Spinal cord (tissue), 10 donors: ENCODE data around the gene EPHA6. TPM values are rescaled to one million over a fixed set of nuclear protein-coding genes. Genes with fewer than 3 reads are reported as not detected.

Source experiments
- DNase-seq, 6 donors: peaks; one replicate each; pipeline versions ENCODE4 v3.0.0 to v3.0.0-alpha.2; 2013 to 2015; ENCODE audit warnings: low spot score in 6 of 6, low read depth in 4 of 6
- H3K27ac ChIP-seq: one replicate; pipeline ENCODE4 v1.5.1; 2013; ENCODE audit warnings: low read depth, low read length, control low read depth
- H3K27me3 ChIP-seq: one replicate; pipeline ENCODE4 v1.6.1; 2013; ENCODE audit warnings: low read length; ENCODE audit not compliant: control insufficient read depth, insufficient read depth
- H3K36me3 ChIP-seq: one replicate; pipeline ENCODE4 v1.6.1; 2013; ENCODE audit warnings: low read length; ENCODE audit not compliant: control insufficient read depth, insufficient read depth
- H3K4me1 ChIP-seq: one replicate; pipeline ENCODE4 v1.6.1; 2013; ENCODE audit warnings: low read length; ENCODE audit not compliant: control insufficient read depth, insufficient read depth
- H3K4me3 ChIP-seq: one replicate; pipeline ENCODE4 v1.5.1; 2013; ENCODE audit warnings: low read depth, low read length, control low read depth
- H3K9me3 ChIP-seq: one replicate; pipeline ENCODE4 v1.6.1; 2013; ENCODE audit warnings: low read length; ENCODE audit not compliant: control insufficient read depth, insufficient read depth
- WGBS: methylation state at CpG from one replicate; pipeline ENCODE4 v1.1.5; 2013; ENCODE audit warnings: missing lambda C conversion rate; ENCODE audit not compliant: insufficient coverage; 5-methylcytosine and 5-hydroxymethylcytosine counted together
- long read RNA-seq, 4 donors: transcript quantifications; one replicate each; lab custom pipeline, GENCODE V29; 2026
- polyA plus RNA-seq, 2 donors: library from polyadenylated mRNA; unstranded; fragments of 120-200 nt; gene quantifications; one replicate each; pipeline ENCODE4 v1.2.1, GENCODE V29; 2013; ENCODE audit not compliant: insufficient read length in 2 of 2
- total RNA-seq, 2 donors: library from RNA; depleted of rRNA in 1 of 2; stranded (reverse); fragments of 120-200 nt in 1 of 2; fragments of >200 nt in 1 of 2; gene quantifications; one replicate each; pipeline versions ENCODE4 v1.2.3 to v1.2.4, GENCODE V29; 2013 to 2014
- donor health status: healthy.

The EPHA6 gene
- 10 to 100 TPM; 19.3 to 78.5 TPM for total RNA-seq
- polyA plus RNA-seq: 10 to 100 TPM in 1 of 2 donors, 1 to 10 TPM in 1; 5.3 to 12.7 TPM
- long read RNA-seq, donor 1: 0 reads
- long read RNA-seq, donor 2: 0 reads
- long read RNA-seq, donor 3: 0 reads
- long read RNA-seq, donor 4: 0 reads

DNA sequence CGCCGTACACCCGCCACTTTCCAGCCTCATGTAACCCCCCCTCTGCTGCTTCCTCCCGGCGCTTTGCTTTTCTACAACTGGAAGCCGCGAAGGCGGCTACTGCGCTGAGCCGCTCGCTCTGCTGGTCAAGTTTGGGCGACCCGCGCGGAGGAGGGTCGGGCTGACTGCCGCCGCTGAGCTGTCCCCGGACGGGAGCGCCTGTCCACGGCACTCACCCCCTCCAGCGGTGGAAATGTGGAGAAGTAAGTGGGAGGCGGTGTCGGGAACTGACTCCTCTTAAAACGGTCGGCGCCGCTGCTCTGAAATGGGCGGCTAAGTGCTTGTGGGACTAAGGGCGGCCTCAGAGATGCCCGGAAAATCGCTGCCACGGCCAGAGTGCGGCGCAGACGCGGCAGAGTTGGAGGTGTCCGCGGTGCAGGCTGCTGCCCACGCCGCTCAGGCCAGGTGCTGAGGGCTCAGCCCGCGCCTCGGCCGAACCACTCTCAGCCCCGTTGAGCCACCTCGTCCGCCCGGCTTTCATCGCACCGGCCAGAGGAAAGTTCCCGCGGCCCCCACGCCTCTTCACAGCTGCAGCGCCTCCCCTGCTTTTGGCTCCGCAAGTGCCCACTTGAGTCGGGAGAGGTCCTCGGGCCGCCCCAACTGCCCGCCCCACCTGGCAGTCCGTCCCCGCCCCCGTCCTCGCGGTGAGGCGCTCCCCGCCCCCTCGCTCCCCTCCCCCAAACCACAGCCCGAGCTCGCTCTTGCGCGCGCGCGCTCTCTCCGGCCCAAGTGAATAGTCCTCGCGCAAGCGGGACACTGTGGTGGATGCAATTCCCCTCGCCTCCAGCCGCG is at the start of gene EPHA6:
EPHA6 (plus strand) TSS at position 775 of the 831 bp plus-strand sequence.
- WGBS: under 1% methylated on average over 72 of the region's 83 CpGs
- peak within 1 kb of the TSS; percentile 84 for H3K27ac ChIP-seq

DNA sequence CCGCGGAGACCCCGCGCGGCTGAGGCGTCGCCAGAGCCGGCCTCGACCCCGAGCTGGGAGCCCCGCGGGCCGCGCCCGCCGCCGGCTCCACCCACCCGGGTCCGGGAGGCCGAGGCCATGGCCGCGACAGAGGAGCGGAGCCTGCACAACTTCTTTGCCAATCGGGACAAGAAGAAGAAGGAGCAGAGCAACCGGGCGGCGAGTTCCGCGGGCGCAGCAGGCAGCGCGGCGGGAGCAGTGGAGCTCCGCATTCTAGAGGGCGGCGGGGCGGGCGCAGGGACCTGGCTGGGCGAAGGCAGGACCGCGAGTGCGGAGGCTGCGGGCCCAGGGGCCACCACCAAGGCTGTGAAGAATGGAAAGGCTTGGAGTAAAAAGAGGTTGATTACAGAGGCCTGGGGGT is 37.6 kb upstream of the EPHA6 start:
- peaks cover 3% of the 10 kb centered on the region for H3K9me3 ChIP-seq
- H3K36me3 ChIP-seq: no peaks in the 10 kb centered on the region
- 76% methylated on average over 42 of the region's 43 CpGs for WGBS
- H3K27me3 ChIP-seq: no peaks in the 10 kb centered on the region
- no peak overlapping the region for H3K4me3 ChIP-seq
- no peaks in the 10 kb centered on the region for H3K4me1 ChIP-seq
- no peak overlapping the region for H3K27ac ChIP-seq
- DNase-seq: no peak

More for the DNA sequence above, at the start of gene EPHA6:
- peaks cover 4% of the 10 kb centered on the region for H3K27me3 ChIP-seq
- no peaks in the 10 kb centered on the region for H3K9me3 ChIP-seq
- peak within 1 kb of the TSS; percentile 74 for H3K4me3 ChIP-seq
- peak in 4 of 6 donors; percentile 39 to 86 (median 70) for DNase-seq
- peaks cover 20% of the 10 kb centered on the region for H3K4me1 ChIP-seq
- H3K36me3 ChIP-seq: no peaks in the 10 kb centered on the region

DNA sequence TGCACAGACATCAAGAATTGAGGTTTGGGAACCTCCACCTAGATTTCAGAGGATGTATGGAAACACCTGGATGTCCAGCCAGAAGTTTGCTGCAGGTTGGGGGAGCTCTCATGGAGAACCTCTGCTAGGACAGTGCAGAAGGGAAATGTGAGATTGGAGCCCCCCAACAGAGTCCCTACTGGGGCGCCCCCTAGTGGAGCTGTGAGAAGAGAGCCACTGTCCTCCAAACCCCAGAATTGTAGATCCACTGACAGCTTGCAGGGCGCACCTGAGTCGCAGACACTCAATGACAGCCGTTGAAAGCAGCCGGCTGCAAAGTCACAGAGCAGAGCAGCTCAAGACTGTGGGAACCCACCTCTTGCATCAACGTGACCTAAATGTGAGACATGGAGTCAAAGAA is 34.6 kb upstream of the EPHA6 start:
- no peaks in the 10 kb centered on the region for H3K27me3 ChIP-seq
- no peaks in the 10 kb centered on the region for H3K4me1 ChIP-seq
- peaks cover 1% of the 10 kb centered on the region for H3K9me3 ChIP-seq
- 80% methylated on average over 6 of the region's 6 CpGs for WGBS
- no peak overlapping the region for H3K4me3 ChIP-seq
- no peaks in the 10 kb centered on the region for H3K36me3 ChIP-seq
- no peak for DNase-seq
- H3K27ac ChIP-seq: no peak overlapping the region

DNA sequence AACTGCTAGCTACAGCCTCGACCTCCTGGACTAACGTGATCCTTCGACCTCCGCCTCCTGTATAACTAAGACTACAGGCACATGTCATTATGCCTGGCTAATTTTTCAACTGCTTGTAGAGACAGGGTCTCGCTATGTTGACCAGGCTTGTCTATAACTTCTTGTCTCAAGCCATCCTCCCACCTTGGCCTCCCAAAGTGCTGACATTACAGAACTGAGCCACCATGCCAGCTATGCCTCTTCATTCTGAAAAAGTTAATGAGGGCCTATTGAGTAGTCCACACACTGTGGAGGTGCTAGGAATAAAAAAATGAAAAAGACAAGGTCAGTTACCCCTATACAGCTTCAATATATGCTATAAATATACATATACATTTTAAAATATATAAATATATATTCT is 18.3 kb upstream of the EPHA6 start:
- Histone ChIP-seq H3K4me3 (no peak overlapping the region), H3K36me3 (no peaks in the 10 kb centered on the region), H3K27me3 (no peaks in the 10 kb centered on the region), H3K9me3 (no peaks in the 10 kb centered on the region), H3K4me1 (no peaks in the 10 kb centered on the region), H3K27ac (no peak overlapping the region)
- 91% methylated on average over 5 of the region's 5 CpGs for WGBS
- DNase-seq: no peak

DNA sequence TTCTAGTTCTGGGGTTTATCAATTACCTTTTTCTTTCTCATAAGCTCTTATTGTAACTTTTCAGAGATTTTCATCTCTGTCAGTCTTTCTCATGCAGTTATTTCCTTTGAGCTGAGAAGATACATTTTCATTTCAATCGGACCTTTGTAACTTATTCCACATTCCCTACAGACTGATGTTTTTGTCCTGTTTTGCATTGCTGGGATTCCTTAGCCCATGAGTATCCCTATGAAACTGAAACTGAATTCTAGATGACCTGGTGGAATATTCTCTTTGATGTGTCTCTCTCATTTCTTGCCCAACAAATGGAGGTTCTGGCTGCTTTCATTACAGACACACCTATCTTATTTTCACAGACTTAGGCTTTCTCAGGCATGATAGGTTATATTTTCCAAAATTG is 10.5 kb upstream of the EPHA6 start:
- no peak for DNase-seq
- WGBS: no CpG with 5 or more reads among the region's 1 CpG
- H3K27me3 ChIP-seq: no peaks in the 10 kb centered on the region
- H3K4me1 ChIP-seq: no peaks in the 10 kb centered on the region
- no peak overlapping the region for H3K27ac ChIP-seq
- no peaks in the 10 kb centered on the region for H3K36me3 ChIP-seq
- H3K4me3 ChIP-seq: no peak overlapping the region
- no peaks in the 10 kb centered on the region for H3K9me3 ChIP-seq

DNA sequence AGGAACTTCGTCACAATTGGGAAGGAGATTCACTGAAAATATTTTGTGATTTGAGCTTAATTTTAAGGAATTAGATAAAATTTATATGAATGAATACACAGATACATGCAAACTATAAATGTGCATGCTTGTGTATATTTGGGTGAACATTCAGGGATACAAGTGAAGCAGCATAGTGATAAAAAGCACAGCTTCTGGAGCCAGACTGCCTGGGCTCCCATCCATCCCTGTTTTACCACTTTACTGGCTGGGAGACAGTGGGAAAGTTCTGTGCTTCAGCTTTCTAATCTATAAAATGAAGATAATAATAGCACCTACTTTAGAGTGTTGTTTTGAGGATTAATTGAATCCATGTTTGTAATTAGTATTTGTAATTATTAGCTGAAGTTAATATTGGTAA is 8.1 kb upstream of the EPHA6 start:
- no CpG with 5 or more reads among the region's 1 CpG for WGBS
- no peaks in the 10 kb centered on the region for H3K27me3 ChIP-seq
- H3K9me3 ChIP-seq: no peaks in the 10 kb centered on the region
- H3K27ac ChIP-seq: no peak overlapping the region
- H3K4me1 ChIP-seq: no peaks in the 10 kb centered on the region
- DNase-seq: peak in 1 of 6 donors; percentile 84
- H3K36me3 ChIP-seq: no peaks in the 10 kb centered on the region
- no peak overlapping the region for H3K4me3 ChIP-seq

DNA sequence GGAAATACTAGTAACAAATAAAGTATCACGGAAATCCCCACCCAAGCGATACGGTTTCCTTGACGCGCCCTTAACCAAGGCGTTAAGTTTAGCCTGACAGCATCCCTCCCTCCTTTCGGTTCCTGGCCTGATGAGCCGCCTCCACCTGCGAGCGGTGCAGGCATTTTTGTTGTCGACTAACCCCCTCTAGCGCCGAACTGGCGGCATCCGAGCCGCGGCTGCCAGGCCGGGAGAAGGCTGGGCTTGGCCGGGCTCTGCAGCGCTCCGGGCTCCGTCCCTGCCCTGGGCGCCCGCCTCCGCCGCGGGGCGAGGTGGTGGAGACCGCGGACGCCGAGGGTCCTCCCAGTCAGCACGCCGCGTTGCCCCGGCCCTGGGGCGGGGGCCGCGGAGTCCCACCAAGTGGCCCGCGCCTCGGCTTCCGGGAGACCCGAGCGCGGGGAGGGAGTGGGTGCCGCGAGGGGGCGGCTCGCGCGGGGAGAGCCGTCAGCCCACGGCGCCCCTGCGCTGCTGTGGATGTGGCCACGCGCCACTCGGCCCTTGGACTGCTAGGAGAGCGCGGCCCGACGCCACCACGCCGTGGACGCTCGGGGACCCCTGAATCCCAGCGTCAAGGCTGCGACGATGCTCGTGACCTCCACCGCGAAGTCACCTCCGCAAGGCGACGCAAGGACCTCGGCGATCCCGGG is 1.1 kb upstream of the EPHA6 start:
- Histone ChIP-seq H3K4me1 (peaks cover 20% of the 10 kb centered on the region), H3K9me3 (no peaks in the 10 kb centered on the region), H3K36me3 (no peaks in the 10 kb centered on the region), H3K27ac (peak overlapping the region; percentile 84), H3K27me3 (peaks cover 4% of the 10 kb centered on the region), H3K4me3 (peak overlapping the region; percentile 74)
- DNase-seq: peak in 5 of 6 donors; percentile 62 to 96 (median 74)
- WGBS: under 1% methylated on average over 79 of the region's 79 CpGs

DNA sequence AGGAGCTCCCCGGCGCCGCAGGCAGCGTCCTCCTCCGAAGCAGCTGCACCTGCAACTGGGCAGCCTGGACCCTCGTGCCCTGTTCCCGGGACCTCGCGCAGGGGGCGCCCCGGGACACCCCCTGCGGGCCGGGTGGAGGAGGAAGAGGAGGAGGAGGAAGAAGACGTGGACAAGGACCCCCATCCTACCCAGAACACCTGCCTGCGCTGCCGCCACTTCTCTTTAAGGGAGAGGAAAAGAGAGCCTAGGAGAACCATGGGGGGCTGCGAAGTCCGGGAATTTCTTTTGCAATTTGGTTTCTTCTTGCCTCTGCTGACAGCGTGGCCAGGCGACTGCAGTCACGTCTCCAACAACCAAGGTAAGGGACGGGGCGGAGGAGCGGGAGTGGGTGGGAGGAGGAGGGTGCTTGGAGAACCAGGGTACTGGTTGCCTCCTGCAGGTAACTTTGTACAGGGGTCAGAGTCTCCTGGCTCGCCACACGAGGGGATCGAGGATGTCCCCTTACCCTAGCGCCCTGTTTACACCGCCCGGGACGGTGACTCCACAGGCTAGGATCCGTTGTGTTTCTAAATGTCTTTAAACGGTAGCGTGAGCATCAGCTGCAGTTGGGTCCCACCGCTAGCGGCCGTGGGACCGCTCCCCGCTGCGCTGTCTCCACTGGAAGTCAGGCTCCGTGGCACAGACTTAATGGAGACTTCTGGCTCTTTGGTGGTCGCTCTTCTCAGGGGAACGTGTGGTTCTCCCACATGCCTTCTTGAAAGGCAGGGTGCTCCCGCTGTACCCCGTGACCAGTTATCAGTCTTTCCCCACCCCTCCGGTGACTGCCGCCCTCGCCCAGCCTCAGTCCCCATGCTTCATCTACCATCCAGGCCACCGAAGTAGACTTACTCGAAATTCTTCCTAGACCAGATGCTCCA is 515 bp downstream of the EPHA6 start:
- Histone ChIP-seq H3K36me3 (no peaks in the 10 kb centered on the region), H3K27me3 (peaks cover 4% of the 10 kb centered on the region), H3K27ac (peak overlapping the region; percentile 84), H3K9me3 (no peaks in the 10 kb centered on the region), H3K4me1 (peaks cover 20% of the 10 kb centered on the region), H3K4me3 (peak overlapping the region; percentile 74)
- WGBS: 4% methylated on average over 37 of the region's 50 CpGs
- DNase-seq: peak in 2 of 6 donors; percentile 38 to 49

DNA sequence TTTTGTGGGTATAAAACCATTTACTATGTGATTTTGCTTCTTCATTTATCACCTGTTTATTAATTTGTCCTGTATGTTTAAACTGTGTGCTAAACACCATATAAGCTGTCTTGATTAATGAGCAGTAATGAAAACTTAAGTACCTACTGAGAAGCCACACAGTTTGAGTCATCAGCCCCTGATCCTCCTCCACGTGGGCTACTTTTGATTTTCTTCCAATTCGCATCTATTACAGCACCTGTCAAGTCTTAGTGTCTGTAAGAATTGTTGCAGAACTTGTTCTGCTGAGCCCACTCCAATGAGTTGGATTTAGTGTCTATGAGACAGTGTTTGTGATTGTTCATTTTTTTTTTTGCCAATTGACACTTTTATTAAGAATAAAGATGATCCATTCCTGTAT is 16.8 kb downstream of the EPHA6 start:
- DNase-seq: no peak
- WGBS: no CpG with 5 or more reads among the region's 2 CpGs
- H3K9me3 ChIP-seq: no peaks in the 10 kb centered on the region
- no peak overlapping the region for H3K27ac ChIP-seq
- no peaks in the 10 kb centered on the region for H3K27me3 ChIP-seq
- H3K4me3 ChIP-seq: no peak overlapping the region
- no peaks in the 10 kb centered on the region for H3K36me3 ChIP-seq
- H3K4me1 ChIP-seq: no peaks in the 10 kb centered on the region
